ENCODE results near the gene OXCT1.

Gene OXCT1

GRCh38 chr5:41695920-41696582 is 174.2 kb downstream of the OXCT1 start:
- no peak for DNase-seq (ENCODE audit: low spot score)
- Histone ChIP-seq H3K4me3 (ENCODE audit: severe bottlenecking) (no peak overlapping the region), H3K27me3 (ENCODE audit: insufficient read depth, poor library complexity, severe bottlenecking) (peaks cover 4% of the 10 kb centered on the region)

DNA sequence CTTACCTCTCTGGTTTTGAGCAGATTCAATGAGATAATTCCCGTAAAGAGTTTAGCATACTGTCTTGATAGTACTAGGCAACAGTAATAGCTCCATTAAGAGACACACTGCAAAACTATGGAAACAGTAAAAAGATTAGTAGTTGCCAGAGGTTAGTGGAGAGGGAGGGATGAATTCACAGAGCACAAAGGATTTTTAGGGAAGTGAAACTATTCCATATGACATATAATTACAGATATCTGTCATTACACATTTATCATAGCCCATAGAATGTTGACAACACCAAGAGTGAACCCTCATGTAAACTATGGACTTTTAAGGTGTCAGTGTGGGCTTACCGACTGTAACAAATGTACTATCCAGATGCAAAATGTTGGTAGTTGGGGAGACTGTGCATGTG is 183.5 kb downstream of the OXCT1 start:
- Histone ChIP-seq H3K27me3 (ENCODE audit: insufficient read depth, poor library complexity, severe bottlenecking) (peaks cover 2% of the 10 kb centered on the region), H3K4me1 (ENCODE audit: insufficient read depth, poor library complexity, severe bottlenecking) (no peaks in the 10 kb centered on the region), H3K4me3 (ENCODE audit: severe bottlenecking) (no peak overlapping the region), H3K36me3 (ENCODE audit: low read depth) (no peaks in the 10 kb centered on the region), H3K9me3 (ENCODE audit: severe bottlenecking) (no peaks in the 10 kb centered on the region), H3K27ac (ENCODE audit: poor library complexity, severe bottlenecking) (no peak overlapping the region)
- DNase-seq (ENCODE audit: low spot score) (no peak), ATAC-seq (ENCODE audit: low read depth) (no peak)
- TF ChIP-seq, protein P1, sequence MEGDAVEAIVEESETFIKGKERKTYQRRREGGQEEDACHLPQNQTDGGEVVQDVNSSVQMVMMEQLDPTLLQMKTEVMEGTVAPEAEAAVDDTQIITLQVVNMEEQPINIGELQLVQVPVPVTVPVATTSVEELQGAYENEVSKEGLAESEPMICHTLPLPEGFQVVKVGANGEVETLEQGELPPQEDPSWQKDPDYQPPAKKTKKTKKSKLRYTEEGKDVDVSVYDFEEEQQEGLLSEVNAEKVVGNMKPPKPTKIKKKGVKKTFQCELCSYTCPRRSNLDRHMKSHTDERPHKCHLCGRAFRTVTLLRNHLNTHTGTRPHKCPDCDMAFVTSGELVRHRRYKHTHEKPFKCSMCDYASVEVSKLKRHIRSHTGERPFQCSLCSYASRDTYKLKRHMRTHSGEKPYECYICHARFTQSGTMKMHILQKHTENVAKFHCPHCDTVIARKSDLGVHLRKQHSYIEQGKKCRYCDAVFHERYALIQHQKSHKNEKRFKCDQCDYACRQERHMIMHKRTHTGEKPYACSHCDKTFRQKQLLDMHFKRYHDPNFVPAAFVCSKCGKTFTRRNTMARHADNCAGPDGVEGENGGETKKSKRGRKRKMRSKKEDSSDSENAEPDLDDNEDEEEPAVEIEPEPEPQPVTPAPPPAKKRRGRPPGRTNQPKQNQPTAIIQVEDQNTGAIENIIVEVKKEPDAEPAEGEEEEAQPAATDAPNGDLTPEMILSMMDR (IDR thresholded peaks at IDR 0.05; ENCODE audit: poor library complexity, severe bottlenecking): no peak

More at GRCh38 chr5:41695920-41696582, 174.2 kb downstream of the OXCT1 start:
- H3K36me3 ChIP-seq (ENCODE audit: low read depth): no peaks in the 10 kb centered on the region
- TF ChIP-seq, protein P1 (IDR thresholded peaks at IDR 0.05; ENCODE audit: poor library complexity, severe bottlenecking): peak; percentile 51
- no peak overlapping the region for H3K27ac ChIP-seq (ENCODE audit: poor library complexity, severe bottlenecking)
- no peaks in the 10 kb centered on the region for H3K4me1 ChIP-seq (ENCODE audit: insufficient read depth, poor library complexity, severe bottlenecking)
- H3K9me3 ChIP-seq (ENCODE audit: severe bottlenecking): no peaks in the 10 kb centered on the region
- peak; percentile 46; the same call in 2 of the 3 replicates for ATAC-seq (ENCODE audit: low read depth)

DNA sequence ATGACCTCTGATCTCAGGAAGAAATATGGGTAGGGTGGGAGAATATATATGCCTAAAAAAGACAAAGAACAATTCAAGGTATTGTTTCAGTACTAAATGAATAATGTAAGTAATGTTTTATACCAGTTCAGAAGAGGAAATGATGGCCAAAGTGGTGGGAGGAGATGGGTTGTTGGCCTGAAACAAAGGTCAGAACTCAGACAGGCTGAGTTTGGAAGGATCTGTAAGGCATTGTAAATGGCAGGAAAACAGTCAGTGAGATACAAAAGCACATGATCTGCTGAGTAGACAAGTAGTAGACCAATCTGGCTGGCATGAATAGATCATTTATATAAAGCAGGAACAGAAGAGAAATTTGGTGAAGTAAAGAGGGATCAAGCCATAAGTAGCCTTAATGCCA is 184.0 kb downstream of the OXCT1 start:
- TF ChIP-seq, protein P1 (IDR thresholded peaks at IDR 0.05; ENCODE audit: poor library complexity, severe bottlenecking): no peak
- no peaks in the 10 kb centered on the region for H3K9me3 ChIP-seq (ENCODE audit: severe bottlenecking)
- H3K27ac ChIP-seq (ENCODE audit: poor library complexity, severe bottlenecking): no peak overlapping the region
- H3K27me3 ChIP-seq (ENCODE audit: insufficient read depth, poor library complexity, severe bottlenecking): peaks cover 2% of the 10 kb centered on the region
- ATAC-seq (ENCODE audit: low read depth) (no peak), DNase-seq (ENCODE audit: low spot score) (no peak)
- no peak overlapping the region for H3K4me3 ChIP-seq (ENCODE audit: severe bottlenecking)
- H3K36me3 ChIP-seq (ENCODE audit: low read depth): no peaks in the 10 kb centered on the region
- no peaks in the 10 kb centered on the region for H3K4me1 ChIP-seq (ENCODE audit: insufficient read depth, poor library complexity, severe bottlenecking)

DNA sequence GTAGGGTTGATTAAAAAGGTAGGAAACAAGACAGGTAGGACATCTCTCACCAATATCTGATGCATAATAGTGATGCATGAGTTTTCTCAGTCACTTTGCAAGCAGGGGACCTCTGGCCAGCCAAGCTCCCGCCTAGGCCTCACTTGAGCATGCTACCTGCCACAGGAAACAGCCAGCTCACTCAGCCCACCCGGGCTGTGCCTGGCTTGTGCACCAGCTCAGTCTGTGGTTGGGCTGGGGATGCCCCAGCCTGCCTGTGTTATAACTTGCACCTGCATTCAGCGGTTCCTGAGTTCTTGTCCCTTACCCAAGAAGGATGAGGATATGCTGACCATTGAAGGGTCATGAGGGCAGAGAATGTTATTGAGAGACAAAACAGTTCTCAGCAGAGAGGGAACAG is 187.0 kb downstream of the OXCT1 start:
- TF ChIP-seq, protein P1 (IDR thresholded peaks at IDR 0.05; ENCODE audit: poor library complexity, severe bottlenecking): no peak
- DNase-seq (ENCODE audit: low spot score): no peak
- no peaks in the 10 kb centered on the region for H3K36me3 ChIP-seq (ENCODE audit: low read depth)
- no peaks in the 10 kb centered on the region for H3K4me1 ChIP-seq (ENCODE audit: insufficient read depth, poor library complexity, severe bottlenecking)
- no peak overlapping the region for H3K4me3 ChIP-seq (ENCODE audit: severe bottlenecking)
- H3K27me3 ChIP-seq (ENCODE audit: insufficient read depth, poor library complexity, severe bottlenecking): peaks cover 2% of the 10 kb centered on the region
- no peak overlapping the region for H3K27ac ChIP-seq (ENCODE audit: poor library complexity, severe bottlenecking)
- H3K9me3 ChIP-seq (ENCODE audit: severe bottlenecking): no peaks in the 10 kb centered on the region
- ATAC-seq (ENCODE audit: low read depth): no peak

DNA sequence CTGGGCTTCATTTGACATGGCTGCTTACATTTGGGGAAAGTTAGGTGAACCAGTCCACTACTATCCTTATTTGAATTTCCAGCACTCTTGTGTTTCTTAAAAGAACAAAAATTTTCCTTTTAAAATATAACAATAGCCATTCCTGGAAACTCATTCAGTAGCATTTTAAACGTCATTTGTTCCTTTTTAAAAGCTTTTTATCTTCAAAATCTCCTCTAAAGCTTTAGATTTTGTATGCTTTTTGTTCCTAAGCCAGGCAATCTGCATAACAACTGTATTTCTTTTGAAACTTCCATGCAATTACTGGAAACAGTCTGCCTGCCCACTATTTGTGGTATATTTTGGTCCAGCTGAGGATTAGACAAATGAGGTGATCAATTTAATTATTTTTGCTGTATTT is 187.6 kb downstream of the OXCT1 start:
- TF ChIP-seq, protein P1 (IDR thresholded peaks at IDR 0.05; ENCODE audit: poor library complexity, severe bottlenecking): no peak

More for the DNA sequence above, 187.6 kb downstream of the OXCT1 start:
- H3K9me3 ChIP-seq (ENCODE audit: severe bottlenecking): no peaks in the 10 kb centered on the region
- H3K36me3 ChIP-seq (ENCODE audit: low read depth): no peaks in the 10 kb centered on the region
- H3K27ac ChIP-seq (ENCODE audit: poor library complexity, severe bottlenecking): no peak overlapping the region
- H3K4me1 ChIP-seq (ENCODE audit: insufficient read depth, poor library complexity, severe bottlenecking): no peaks in the 10 kb centered on the region
- no peak for ATAC-seq (ENCODE audit: low read depth)
- H3K4me3 ChIP-seq (ENCODE audit: severe bottlenecking): no peak overlapping the region
- DNase-seq (ENCODE audit: low spot score): no peak
- H3K27me3 ChIP-seq (ENCODE audit: insufficient read depth, poor library complexity, severe bottlenecking): peaks cover 2% of the 10 kb centered on the region

Measured in RWPE2 (cell line).